HG03571 (cell line): ENCODE results near the gene OR56A5.
"Not testable (repeated sequence)": the region's sequence is repeated elsewhere in the genome, so short reads cannot be mapped to it uniquely, and the experiment has no call there.

ENCODE experiments used
- ATAC-seq: cut with Tn5 transposase; IDR thresholded peaks from one replicate; pipeline ENCODE4 v1.9.1; 2021; ENCODE audit not compliant: unreplicated experiment

The OR56A5 gene

GRCh38 chr11:5968394-5968793 is at the start of gene OR56A5:
TSS of gene OR56A5 (minus strand) at chr11:5968494. CDS start at chr11:5968494, 0 bp downstream.
- no peak for ATAC-seq

- no peak for ATAC-seq
Observed at GRCh38 chr11:6013042-6013441, 44.7 kb upstream of the OR56A5 start.

GRCh38 chr11:6012035-6012668 is 43.9 kb upstream of the OR56A5 start:
- ATAC-seq, result no peak

- no peak for ATAC-seq
Observed at GRCh38 chr11:6006846-6007245, 38.6 kb upstream of the OR56A5 start, which contains the start of gene OR56A4. TSS of gene OR56A4 (minus strand) at chr11:6006946. CDS start at chr11:6002992, 3,954 bp downstream.

GRCh38 chr11:6006395-6006794 is 38.1 kb upstream of the OR56A5 start:
- no peak for ATAC-seq

GRCh38 chr11:6002202-6002699 is 34.0 kb upstream of the OR56A5 start:
- no peak for ATAC-seq

- ATAC-seq, result no peak
Observed at GRCh38 chr11:5994791-5995190, 26.5 kb upstream of the OR56A5 start.

- no peak for ATAC-seq
Observed at GRCh38 chr11:5992604-5993251, 24.4 kb upstream of the OR56A5 start.

GRCh38 chr11:5992150-5992549 is 23.9 kb upstream of the OR56A5 start:
- no peak for ATAC-seq

GRCh38 chr11:5989203-5989602 is 20.9 kb upstream of the OR56A5 start:
- ATAC-seq, result no peak

GRCh38 chr11:5986885-5987284 is 18.6 kb upstream of the OR56A5 start, which contains the start of gene OR52L1:
TSS of gene OR52L1 (minus strand) at chr11:5986985. CDS start at chr11:5986930, 55 bp downstream.
- ATAC-seq, result no peak

- ATAC-seq, result no peak
Observed at GRCh38 chr11:5983443-5983842, 15.1 kb upstream of the OR56A5 start.

- no peak for ATAC-seq
Observed at GRCh38 chr11:5973530-5973929, 5.2 kb upstream of the OR56A5 start.

- no peak for ATAC-seq
Observed at GRCh38 chr11:5967708-5968107, 586 bp downstream of the OR56A5 start.

GRCh38 chr11:5966958-5967357 is 1.3 kb downstream of the OR56A5 start:
- no peak for ATAC-seq

GRCh38 chr11:5960704-5961320 is 7.5 kb downstream of the OR56A5 start:
- not testable (repeated sequence) for ATAC-seq

GRCh38 chr11:5955586-5955985 is 12.7 kb downstream of the OR56A5 start:
- no peak for ATAC-seq

GRCh38 chr11:5941951-5942350 is 26.3 kb downstream of the OR56A5 start, which contains the start of gene OR56A3:
TSS of gene OR56A3 (plus strand) at chr11:5942251. CDS start at chr11:5947347, 5,096 bp downstream.
- ATAC-seq, result no peak

- no peak for ATAC-seq
Observed at GRCh38 chr11:5940748-5941147, 27.5 kb downstream of the OR56A5 start.

- no peak for ATAC-seq
Observed at GRCh38 chr11:5938603-5938965, 29.7 kb downstream of the OR56A5 start.

- no peak for ATAC-seq
Observed at GRCh38 chr11:5937868-5938602, 30.3 kb downstream of the OR56A5 start.
